Keratinocyte (primary cell): ENCODE data around the gene TNRC18. TPM values are rescaled to one million over a fixed set of nuclear protein-coding genes. Genes with fewer than 3 reads are reported as not detected.

Source experiments
- DNase-seq: peaks from one replicate; pipeline ENCODE4 v3.0.0-alpha.2; 2011; ENCODE audit warnings: low read depth, missing footprints, low spot score
- FAIRE-seq: peaks from 2 replicates; lab custom pipeline; 2011; peaks lifted over from hg19 to GRCh38; lab: Jason Lieb, UNC
- H2AFZ ChIP-seq: 2 replicates; pipeline ENCODE4 v1.6.0; 2012; ENCODE audit warnings: low read length, control low read depth, inconsistent platforms; ENCODE audit not compliant: control insufficient read depth
- H3K27ac ChIP-seq: 2 replicates; pipeline ENCODE4 v1.5.1; 2011; ENCODE audit warnings: low read length; ENCODE audit not compliant: control insufficient read depth, insufficient read depth
- H3K27me3 ChIP-seq: 3 replicates; pipeline ENCODE4 v1.6.0; 2011; ENCODE audit warnings: low read length; ENCODE audit not compliant: control insufficient read depth, insufficient read depth; ENCODE audit errors: extremely low read depth
- H3K36me3 ChIP-seq, 2 experiments: 2 replicates in 1 of 2; 3 replicates in 1 of 2; pipeline ENCODE4 v1.5.1; 2011; ENCODE audit warnings: low read length in 2 of 2, mild to moderate bottlenecking in 1 of 2; ENCODE audit not compliant: control insufficient read depth in 2 of 2, insufficient read depth in 2 of 2; ENCODE audit errors: extremely low read depth in 1 of 2
- H3K4me1 ChIP-seq: 3 replicates; pipeline ENCODE4 v1.5.1; 2011; ENCODE audit warnings: low read length; ENCODE audit not compliant: control insufficient read depth, insufficient read depth; ENCODE audit errors: extremely low read depth
- H3K4me2 ChIP-seq: 3 replicates; pipeline ENCODE4 v1.6.0; 2011; ENCODE audit warnings: low read depth, low read length; ENCODE audit not compliant: control insufficient read depth, insufficient read depth; ENCODE audit errors: extremely low read depth
- H3K4me3 ChIP-seq, 3 experiments: fragments of 200-600 bp in 1 of 3; sonication (generic) in 1 of 3; 2 replicates in 2 of 3; 3 replicates in 1 of 3; pipeline ENCODE4 v1.5.1; 2011 to 2016; ENCODE audit warnings: low read length in 3 of 3, mild to moderate bottlenecking in 3 of 3, control low read depth in 2 of 3, inconsistent platforms in 1 of 3, low read depth in 1 of 3, mixed read lengths in 1 of 3, mixed run types in 1 of 3, moderate library complexity in 1 of 3; ENCODE audit not compliant: control insufficient read depth in 2 of 3, insufficient read depth in 2 of 3; ENCODE audit errors: extremely low read depth in 1 of 3
- H3K79me2 ChIP-seq: 2 replicates; pipeline ENCODE4 v1.6.0; 2012; ENCODE audit warnings: low read length; ENCODE audit not compliant: control insufficient read depth, insufficient read depth
- H3K9ac ChIP-seq: 3 replicates; pipeline ENCODE4 v1.6.0; 2011; ENCODE audit warnings: low read length; ENCODE audit not compliant: control insufficient read depth, insufficient read depth; ENCODE audit errors: extremely low read depth
- H3K9me1 ChIP-seq: 3 replicates; pipeline ENCODE4 v1.6.0; 2011; ENCODE audit warnings: low read length; ENCODE audit not compliant: control insufficient read depth, insufficient read depth; ENCODE audit errors: extremely low read depth
- H3K9me3 ChIP-seq: 2 replicates; pipeline ENCODE4 v1.5.1; 2012; ENCODE audit warnings: low read depth, low read length; ENCODE audit not compliant: control insufficient read depth
- H4K20me1 ChIP-seq: 3 replicates; pipeline ENCODE4 v1.6.0; 2011; ENCODE audit warnings: low read length; ENCODE audit not compliant: control insufficient read depth, insufficient read depth; ENCODE audit errors: extremely low read depth
- CTCF ChIP-seq, 3 experiments: IDR thresholded peaks in 1 of 3; conservative IDR thresholded peaks in 1 of 3; optimal IDR thresholded peaks in 1 of 3; 2 replicates in 2 of 3; 3 replicates in 1 of 3; pipeline versions ENCODE3 to v1.5.1; 2011; ENCODE audit warnings: low read length in 3 of 3, mild to moderate bottlenecking in 3 of 3, moderate library complexity in 2 of 3, control low read depth in 1 of 3, inconsistent platforms in 1 of 3; ENCODE audit not compliant: insufficient read depth in 2 of 3; ENCODE audit errors: extremely low read depth in 1 of 3
- EZH2 ChIP-seq: IDR thresholded peaks from one replicate; pipeline ENCODE4 v1.6.1; 2012; ENCODE audit warnings: inconsistent platforms, mild to moderate bottlenecking, low read length, moderate library complexity
- dilution Hi-C: fragments of 300-500 bp; cut with MboI; formaldehyde crosslinking; loops from one replicate; pipeline ENCODE4 v1.7.0; 2020; ENCODE audit warnings: low sequenced_read_pairs; ENCODE audit not compliant: extremely low pct_ligation_motif_present
- polyA plus RNA-seq, 5 experiments: library from polyadenylated mRNA; depleted of rRNA in 3 of 5; stranded (reverse) in 3 of 5; stranded (forward) in 1 of 5; unstranded in 1 of 5; fragments of >200 nt; gene quantifications; 1 replicate in 1 of 5; 2 replicates in 3 of 5; 3 replicates in 1 of 5; pipeline versions ENCODE4 v1.2.1 to v1.2.3, GENCODE V29; 2011 to 2012; ENCODE audit warnings: missing spikeins in 2 of 5, low read depth in 1 of 5, low replicate concordance in 1 of 5

Gene TNRC18
- polyA plus RNA-seq, 1 donor (not counting 4 experiments of a cell fraction or from before 2014, with no cell fraction given), result 13.2 TPM

DNA sequence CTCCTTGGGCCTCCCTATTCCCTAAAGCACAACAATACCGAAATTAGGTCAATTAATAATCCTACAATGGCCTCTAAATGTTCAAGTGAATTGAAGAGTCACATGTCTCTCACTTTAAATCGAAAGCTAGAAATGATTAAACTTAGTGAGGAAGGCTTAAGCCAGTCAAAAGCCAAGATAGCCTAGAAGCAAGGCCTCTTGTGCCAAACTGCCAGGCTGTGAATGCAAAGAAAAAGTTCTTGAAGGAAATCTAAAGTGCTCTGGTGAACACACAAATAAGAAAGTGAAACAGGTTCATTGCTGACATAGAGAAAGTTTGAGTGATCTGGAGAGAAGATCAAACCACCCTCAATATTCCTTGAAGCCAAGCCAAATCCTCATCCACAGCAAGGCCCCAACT lies 83.7 kb downstream of the TNRC18 start:
- H3K36me3 ChIP-seq, result peaks cover 16 to 27% of the 10 kb centered on the region in 2 experiments
- TF ChIP-seq EZH2 (no peak), CTCF (optimal IDR thresholded peaks at IDR 0.05 in 1 of 3, IDR thresholded peaks at IDR 0.05 in 1 of 3, conservative IDR thresholded peaks at IDR 0.05 in 1 of 3; ENCODE audit: extremely low read depth in 1 of 3, insufficient read depth in 2 of 3, low read length in 3 of 3) (no peak)
- no peak overlapping the region for H3K27ac ChIP-seq
- no peaks in the 10 kb centered on the region for H3K4me1 ChIP-seq
- H4K20me1 ChIP-seq, result peaks cover 3% of the 10 kb centered on the region
- H3K9me3 ChIP-seq, result no peaks in the 10 kb centered on the region
- no peak overlapping the region for H3K9ac ChIP-seq
- dilution Hi-C loops, result no loop called here
- DNase-seq, result no peak
- H3K9me1 ChIP-seq, result no peaks in the 10 kb centered on the region
- no peaks in the 10 kb centered on the region for H3K27me3 ChIP-seq
- H3K4me2 ChIP-seq, result no peak overlapping the region
- H3K4me3 ChIP-seq, result no peak overlapping the region
- no peak overlapping the region for H2AFZ ChIP-seq
- FAIRE-seq, result no peak
- H3K79me2 ChIP-seq, result peaks cover 6% of the 10 kb centered on the region

DNA sequence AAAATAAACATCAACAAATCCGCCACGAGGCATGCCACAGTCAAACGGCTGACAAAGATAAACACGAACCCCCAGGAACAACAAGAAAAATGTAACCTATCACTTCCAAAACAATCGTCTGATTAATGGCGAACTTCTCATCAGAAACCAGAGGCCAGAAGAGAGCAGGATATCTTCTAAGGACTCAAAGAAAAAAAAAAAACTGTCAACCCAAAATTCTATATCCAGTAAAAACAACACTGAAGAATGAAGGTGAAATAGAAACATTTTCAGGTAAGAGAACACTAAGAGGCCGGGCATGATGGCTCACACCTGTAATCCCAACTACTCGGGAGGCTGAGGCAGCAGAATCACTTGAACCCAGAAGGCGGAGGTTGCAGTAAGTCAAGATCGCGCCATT lies 86.6 kb downstream of the TNRC18 start:
- Histone ChIP-seq H3K79me2 (peaks cover 12% of the 10 kb centered on the region), H3K9me3 (no peaks in the 10 kb centered on the region), H3K36me3 (peaks cover 17 to 21% of the 10 kb centered on the region in 2 experiments), H3K4me2 (no peak overlapping the region), H3K4me1 (no peaks in the 10 kb centered on the region), H3K27ac (no peak overlapping the region), H3K9ac (no peak overlapping the region), H4K20me1 (peaks cover 7% of the 10 kb centered on the region), H3K4me3 (no peak overlapping the region), H3K27me3 (no peaks in the 10 kb centered on the region), H2AFZ (no peak overlapping the region), H3K9me1 (no peaks in the 10 kb centered on the region)
- no peak for DNase-seq
- dilution Hi-C loops, result no loop called here
- TF ChIP-seq CTCF (optimal IDR thresholded peaks at IDR 0.05 in 1 of 3, IDR thresholded peaks at IDR 0.05 in 1 of 3, conservative IDR thresholded peaks at IDR 0.05 in 1 of 3; ENCODE audit: extremely low read depth in 1 of 3, insufficient read depth in 2 of 3, low read length in 3 of 3) (no peak), EZH2 (no peak)
- no peak for FAIRE-seq
